Mesodermal cell (in vitro differentiated cells): ENCODE data around the gene RALB.

Experiments used
- H3K27ac ChIP-seq: 2 replicates; pipeline ENCODE4 v1.7.0; 2013; ENCODE audit warnings: mild to moderate bottlenecking, low read depth, low read length, moderate library complexity; ENCODE audit not compliant: severe bottlenecking
- H3K36me3 ChIP-seq: 2 replicates; pipeline ENCODE4 v1.7.1; 2013; ENCODE audit warnings: mild to moderate bottlenecking, low read length, moderate library complexity; ENCODE audit not compliant: control insufficient read depth, insufficient read depth
- H3K4me1 ChIP-seq: one replicate; pipeline ENCODE4 v1.7.1; 2013; ENCODE audit warnings: mild to moderate bottlenecking, low read length; ENCODE audit not compliant: insufficient read depth, control insufficient read depth, poor library complexity, severe bottlenecking
- H3K4me3 ChIP-seq: 2 replicates; pipeline ENCODE4 v1.7.0; 2013; ENCODE audit warnings: low read length, control low read depth, mild to moderate bottlenecking; ENCODE audit not compliant: insufficient read depth, poor library complexity, severe bottlenecking; ENCODE audit errors: extremely low read depth
- H3K9me3 ChIP-seq: 2 replicates; pipeline ENCODE4 v1.7.1; 2013; ENCODE audit warnings: mild to moderate bottlenecking, low read length, moderate library complexity; ENCODE audit not compliant: control insufficient read depth
- WGBS, 2 experiments: methylation state at CpG; one replicate each; pipeline ENCODE4 v1.1.5; 2013; ENCODE audit warnings: missing lambda C conversion rate in 2 of 2; ENCODE audit not compliant: insufficient coverage in 2 of 2; 5-methylcytosine and 5-hydroxymethylcytosine counted together

RALB gene

GRCh38 chr2:120287183-120288015, 34.7 kb downstream of the RALB start:
- Histone ChIP-seq H3K4me1 (peaks cover 33% of the 10 kb centered on the region), H3K4me3 (no peak overlapping the region), H3K36me3 (peaks cover 26% of the 10 kb centered on the region), H3K27ac (peak overlapping the region; percentile 39), H3K9me3 (no peaks in the 10 kb centered on the region)
- WGBS, 2 experiments = 84 to 85% methylated on average over 4 to 6 of the region's 8 CpGs

GRCh38 chr2:120288016-120288373, 35.3 kb downstream of the RALB start:
- WGBS, 2 experiments = 100% methylated on average over 1 of the region's 1 CpG; no CpG with 5 or more reads in 1 of the 2 experiments
- H3K9me3 ChIP-seq = no peaks in the 10 kb centered on the region
- peaks cover 33% of the 10 kb centered on the region for H3K4me1 ChIP-seq
- peaks cover 31% of the 10 kb centered on the region for H3K36me3 ChIP-seq
- H3K27ac ChIP-seq = no peak overlapping the region
- H3K4me3 ChIP-seq = no peak overlapping the region

GRCh38 chr2:120289221-120289906, 36.7 kb downstream of the RALB start:
- H3K4me3 ChIP-seq = no peak overlapping the region
- no peaks in the 10 kb centered on the region for H3K9me3 ChIP-seq
- WGBS, 2 experiments = 95 to 96% methylated on average over 12 of the region's 14 CpGs
- peaks cover 25% of the 10 kb centered on the region for H3K4me1 ChIP-seq
- no peak overlapping the region for H3K27ac ChIP-seq
- H3K36me3 ChIP-seq = peaks cover 41% of the 10 kb centered on the region

GRCh38 chr2:120290737-120291136, 38.1 kb downstream of the RALB start:
- Histone ChIP-seq H3K9me3 (no peaks in the 10 kb centered on the region), H3K4me1 (peaks cover 25% of the 10 kb centered on the region), H3K27ac (no peak overlapping the region), H3K4me3 (no peak overlapping the region), H3K36me3 (peaks cover 48% of the 10 kb centered on the region)
- WGBS, 2 experiments = 60 to 81% methylated on average over 2 of the region's 2 CpGs

GRCh38 chr2:120291401-120292311, 39.0 kb downstream of the RALB start:
- no peak overlapping the region for H3K27ac ChIP-seq
- H3K9me3 ChIP-seq = no peaks in the 10 kb centered on the region
- WGBS, 2 experiments = no CpG with 5 or more reads among the region's 4 CpGs
- H3K4me1 ChIP-seq = peaks cover 25% of the 10 kb centered on the region
- peaks cover 51% of the 10 kb centered on the region for H3K36me3 ChIP-seq
- no peak overlapping the region for H3K4me3 ChIP-seq

- 94% methylated on average over 3 of the region's 5 CpGs; no CpG with 5 or more reads in 1 of the 2 experiments for WGBS, 2 experiments
- no peak overlapping the region for H3K4me3 ChIP-seq
- no peaks in the 10 kb centered on the region for H3K9me3 ChIP-seq
- no peak overlapping the region for H3K27ac ChIP-seq
- peaks cover 62% of the 10 kb centered on the region for H3K36me3 ChIP-seq
- peaks cover 15% of the 10 kb centered on the region for H3K4me1 ChIP-seq
These were observed 40.7 kb downstream of the RALB start for GRCh38 chr2:120293096-120294007.

GRCh38 chr2:120294008-120294340, 41.3 kb downstream of the RALB start:
- no peaks in the 10 kb centered on the region for H3K9me3 ChIP-seq
- 93% methylated on average over 2 of the region's 3 CpGs; no CpG with 5 or more reads in 1 of the 2 experiments for WGBS, 2 experiments
- no peak overlapping the region for H3K27ac ChIP-seq
- H3K4me1 ChIP-seq = peaks cover 22% of the 10 kb centered on the region
- peaks cover 61% of the 10 kb centered on the region for H3K36me3 ChIP-seq
- H3K4me3 ChIP-seq = no peak overlapping the region

- Histone ChIP-seq H3K4me1 (peaks cover 23% of the 10 kb centered on the region), H3K4me3 (no peak overlapping the region), H3K36me3 (peaks cover 52% of the 10 kb centered on the region), H3K27ac (peak overlapping the region; percentile 87), H3K9me3 (no peaks in the 10 kb centered on the region)
- 70% methylated on average over 2 to 5 of the region's 7 CpGs for WGBS, 2 experiments
These were observed 45.7 kb downstream of the RALB start for GRCh38 chr2:120298173-120298835.

- H3K4me1 ChIP-seq = peaks cover 23% of the 10 kb centered on the region
- H3K4me3 ChIP-seq = no peak overlapping the region
- peaks cover 48% of the 10 kb centered on the region for H3K36me3 ChIP-seq
- WGBS, 2 experiments = 90 to 98% methylated on average over 7 to 8 of the region's 9 CpGs
- H3K27ac ChIP-seq = peak overlapping the region; percentile 87
- no peaks in the 10 kb centered on the region for H3K9me3 ChIP-seq
These were observed 46.4 kb downstream of the RALB start for GRCh38 chr2:120299004-120299403.
